Measurements from ENCODE around the gene HBEGF.

Gene HBEGF

DNA sequence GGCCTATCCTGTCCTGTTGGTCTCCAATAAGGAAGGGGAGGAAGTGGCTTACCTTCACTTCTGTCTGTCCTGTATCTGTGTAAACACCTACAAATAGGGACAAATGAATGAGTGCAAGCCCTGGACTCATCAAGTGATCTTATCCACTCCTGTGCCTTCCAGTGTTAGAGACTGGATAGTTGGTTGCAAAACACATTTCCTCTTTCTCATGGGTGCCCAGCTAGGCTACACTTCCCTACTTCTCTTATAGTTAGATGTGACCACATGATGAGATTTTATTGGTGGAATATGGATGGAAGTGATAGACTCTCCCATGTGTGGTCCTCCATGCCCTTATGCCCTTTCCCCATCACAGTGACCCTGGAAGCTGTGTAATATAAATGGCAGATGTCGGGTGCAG lies 26.6 kb downstream of the HBEGF start:
- Histone ChIP-seq H3K36me3 (ENCODE audit: insufficient read depth, low read length) (no peaks in the 10 kb centered on the region), H3K4me3 (ENCODE audit: low read length) (no peak overlapping the region), H3K9me3 (ENCODE audit: insufficient read depth, low read depth, low read length) (no peaks in the 10 kb centered on the region), H3K27me3 (ENCODE audit: insufficient read depth, low read length) (no peaks in the 10 kb centered on the region), H3K27ac (ENCODE audit: low read depth, low read length) (no peak overlapping the region), H3K9ac (ENCODE audit: low read depth, low read length) (no peak overlapping the region), H3K4me1 (ENCODE audit: insufficient read depth, low read length) (peaks cover 10% of the 10 kb centered on the region; the same call in 1 of the 2 replicates)
- 100% methylated on average over 1 of the region's 1 CpG for WGBS

DNA sequence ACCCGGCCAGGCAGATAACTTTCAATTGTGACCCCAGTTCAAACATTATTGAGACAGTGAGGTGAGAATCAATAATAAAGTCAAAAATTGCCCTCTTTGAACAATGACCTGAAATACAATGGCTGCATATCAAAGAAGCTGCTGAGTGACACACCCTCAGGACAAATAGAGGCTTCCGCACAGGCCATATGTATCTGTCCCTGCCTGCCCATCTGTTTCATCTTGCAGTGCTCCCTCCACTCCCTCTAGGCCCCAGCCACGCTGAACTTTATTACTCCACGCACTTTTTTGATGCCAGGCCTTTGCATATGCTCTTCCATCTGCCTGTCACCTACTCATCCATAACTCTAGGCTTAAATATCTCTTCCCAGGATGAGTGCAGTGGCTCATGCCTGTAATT lies 27.6 kb downstream of the HBEGF start:
- H3K4me3 ChIP-seq (ENCODE audit: low read length): no peak overlapping the region
- 94% methylated on average over 4 of the region's 4 CpGs for WGBS
- no peaks in the 10 kb centered on the region for H3K9me3 ChIP-seq (ENCODE audit: insufficient read depth, low read depth, low read length)
- no peaks in the 10 kb centered on the region for H3K27me3 ChIP-seq (ENCODE audit: insufficient read depth, low read length)
- peaks cover 10% of the 10 kb centered on the region; the same call in 1 of the 2 replicates for H3K4me1 ChIP-seq (ENCODE audit: insufficient read depth, low read length)
- H3K9ac ChIP-seq (ENCODE audit: low read depth, low read length): no peak overlapping the region
- no peaks in the 10 kb centered on the region for H3K36me3 ChIP-seq (ENCODE audit: insufficient read depth, low read length)
- no peak overlapping the region for H3K27ac ChIP-seq (ENCODE audit: low read depth, low read length)

DNA sequence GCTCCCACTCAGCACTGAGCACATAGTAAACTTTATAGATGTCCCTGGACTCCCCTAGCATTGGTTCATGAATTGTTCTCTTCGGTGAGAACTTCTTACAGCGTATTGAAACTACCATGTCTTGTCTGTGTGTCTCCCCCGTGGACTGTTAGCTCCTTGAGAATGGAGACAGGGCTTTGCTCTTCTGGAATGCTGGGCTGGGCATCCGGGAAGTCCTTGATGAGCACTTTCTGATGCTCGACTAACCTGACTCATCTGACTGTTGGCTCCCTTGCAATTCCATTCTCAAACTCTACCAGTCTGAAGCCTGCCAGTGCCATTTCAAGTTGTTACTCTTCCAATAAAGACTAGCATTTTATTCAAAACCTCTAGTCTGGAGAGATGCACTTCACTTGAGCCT lies 28.5 kb downstream of the HBEGF start:
- 81% methylated on average over 5 of the region's 5 CpGs for WGBS
- H3K9ac ChIP-seq (ENCODE audit: low read depth, low read length): no peak overlapping the region

DNA sequence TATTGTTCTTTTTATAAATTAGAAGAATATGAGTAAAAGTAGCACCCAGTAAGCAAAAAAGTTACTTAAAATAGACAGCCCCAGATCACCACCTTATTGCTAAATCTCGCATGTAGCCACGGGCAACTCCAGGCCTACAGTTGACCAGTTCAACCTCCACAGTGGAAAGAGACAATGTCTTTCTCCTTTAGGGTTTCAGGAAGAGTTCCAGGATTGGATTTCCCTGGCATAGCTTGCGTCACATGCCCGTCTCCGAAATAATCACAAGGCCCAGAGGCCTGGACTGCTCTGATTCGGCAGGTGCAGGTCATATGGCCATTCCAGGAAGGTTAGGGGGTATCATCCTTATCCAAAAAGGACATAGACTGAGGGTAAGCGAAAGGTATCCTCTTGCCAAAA lies 33.6 kb downstream of the HBEGF start:
- WGBS: 95% methylated on average over 7 of the region's 7 CpGs

More for the DNA sequence above, 28.5 kb downstream of the HBEGF start:
- H3K4me3 ChIP-seq (ENCODE audit: low read length): no peak overlapping the region
- H3K4me1 ChIP-seq (ENCODE audit: insufficient read depth, low read length): peaks cover 2% of the 10 kb centered on the region; the same call in 1 of the 2 replicates
- no peaks in the 10 kb centered on the region for H3K9me3 ChIP-seq (ENCODE audit: insufficient read depth, low read depth, low read length)
- no peaks in the 10 kb centered on the region for H3K36me3 ChIP-seq (ENCODE audit: insufficient read depth, low read length)
- no peak overlapping the region for H3K27ac ChIP-seq (ENCODE audit: low read depth, low read length)
- H3K27me3 ChIP-seq (ENCODE audit: insufficient read depth, low read length): no peaks in the 10 kb centered on the region

DNA sequence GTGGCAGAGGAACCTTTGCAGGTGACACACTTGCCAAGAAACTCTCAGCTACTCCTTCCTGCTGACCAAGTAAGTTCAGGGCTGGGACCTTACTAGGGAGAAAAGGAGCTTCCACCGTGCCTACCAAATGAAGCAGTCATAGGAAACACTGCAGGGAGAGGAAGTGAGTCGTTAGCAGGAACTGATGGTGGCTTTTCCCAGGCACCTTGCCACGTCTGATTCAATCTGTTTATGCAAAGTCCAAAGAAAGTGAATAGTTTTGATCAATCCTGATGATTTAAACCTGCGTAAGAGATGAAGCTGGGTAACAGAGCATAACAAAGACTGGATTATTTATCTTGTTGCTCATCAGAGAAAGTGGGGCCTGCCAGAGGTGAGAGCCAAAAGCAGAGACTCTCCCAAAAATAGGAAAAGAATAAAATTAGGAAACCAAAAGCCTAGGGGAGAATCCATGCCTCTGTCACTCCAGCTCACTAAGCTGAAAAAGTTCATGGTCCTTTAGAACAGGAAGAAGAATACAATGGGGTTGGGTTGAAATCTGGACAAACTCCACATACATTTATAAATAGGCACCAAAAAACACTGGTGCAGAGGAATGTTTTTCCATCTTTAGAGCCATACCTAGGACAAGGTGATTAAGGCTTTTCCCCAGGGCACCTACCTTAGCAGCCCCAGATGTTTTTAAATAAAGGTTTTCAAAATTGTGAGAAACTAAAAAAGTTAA lies 34.2 kb downstream of the HBEGF start:
- Histone ChIP-seq H3K9ac (ENCODE audit: low read depth, low read length) (peak overlapping the region; percentile 11; the same call in 1 of the 2 replicates), H3K4me1 (ENCODE audit: insufficient read depth, low read length) (peaks cover 14% of the 10 kb centered on the region; the same call in 1 of the 2 replicates), H3K9me3 (ENCODE audit: insufficient read depth, low read depth, low read length) (no peaks in the 10 kb centered on the region), H3K27me3 (ENCODE audit: insufficient read depth, low read length) (no peaks in the 10 kb centered on the region), H3K36me3 (ENCODE audit: insufficient read depth, low read length) (no peaks in the 10 kb centered on the region), H3K4me3 (ENCODE audit: low read length) (no peak overlapping the region), H3K27ac (ENCODE audit: low read depth, low read length) (no peak overlapping the region)
- 37% methylated on average over 4 of the region's 4 CpGs for WGBS

More for the DNA sequence above, 33.6 kb downstream of the HBEGF start:
- H3K4me3 ChIP-seq (ENCODE audit: low read length): no peak overlapping the region
- no peaks in the 10 kb centered on the region for H3K36me3 ChIP-seq (ENCODE audit: insufficient read depth, low read length)
- H3K27ac ChIP-seq (ENCODE audit: low read depth, low read length): no peak overlapping the region
- no peaks in the 10 kb centered on the region for H3K27me3 ChIP-seq (ENCODE audit: insufficient read depth, low read length)
- peaks cover 14% of the 10 kb centered on the region; the same call in 1 of the 2 replicates for H3K4me1 ChIP-seq (ENCODE audit: insufficient read depth, low read length)
- no peaks in the 10 kb centered on the region for H3K9me3 ChIP-seq (ENCODE audit: insufficient read depth, low read depth, low read length)
- no peak overlapping the region for H3K9ac ChIP-seq (ENCODE audit: low read depth, low read length)

DNA sequence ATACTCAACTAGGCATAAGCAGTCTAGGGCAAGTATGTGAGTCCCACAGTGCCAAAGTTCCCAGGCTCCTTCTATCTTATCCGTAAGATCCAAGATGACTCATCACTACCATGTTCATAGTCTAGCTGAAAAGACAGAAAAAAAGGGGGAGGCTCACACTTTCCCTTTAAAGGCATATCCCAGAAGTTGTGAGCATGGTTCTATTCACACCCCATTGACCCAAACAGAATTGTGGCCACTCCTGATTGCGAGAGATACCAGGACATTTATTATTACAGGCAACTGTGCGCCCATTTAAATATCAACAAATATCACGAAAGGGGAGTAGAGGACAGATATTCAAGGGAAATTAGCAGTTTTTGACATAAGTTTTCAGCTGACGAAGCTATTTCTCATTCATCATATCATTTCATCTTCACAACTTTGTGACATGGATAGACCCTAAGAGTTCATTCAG lies 35.4 kb downstream of the HBEGF start:
- Histone ChIP-seq H3K9ac (ENCODE audit: low read depth, low read length) (no peak overlapping the region), H3K27ac (ENCODE audit: low read depth, low read length) (no peak overlapping the region), H3K36me3 (ENCODE audit: insufficient read depth, low read length) (no peaks in the 10 kb centered on the region), H3K4me3 (ENCODE audit: low read length) (no peak overlapping the region), H3K9me3 (ENCODE audit: insufficient read depth, low read depth, low read length) (no peaks in the 10 kb centered on the region), H3K4me1 (ENCODE audit: insufficient read depth, low read length) (peaks cover 14% of the 10 kb centered on the region; the same call in 1 of the 2 replicates), H3K27me3 (ENCODE audit: insufficient read depth, low read length) (no peaks in the 10 kb centered on the region)
- WGBS: 91% methylated on average over 5 of the region's 5 CpGs

DNA sequence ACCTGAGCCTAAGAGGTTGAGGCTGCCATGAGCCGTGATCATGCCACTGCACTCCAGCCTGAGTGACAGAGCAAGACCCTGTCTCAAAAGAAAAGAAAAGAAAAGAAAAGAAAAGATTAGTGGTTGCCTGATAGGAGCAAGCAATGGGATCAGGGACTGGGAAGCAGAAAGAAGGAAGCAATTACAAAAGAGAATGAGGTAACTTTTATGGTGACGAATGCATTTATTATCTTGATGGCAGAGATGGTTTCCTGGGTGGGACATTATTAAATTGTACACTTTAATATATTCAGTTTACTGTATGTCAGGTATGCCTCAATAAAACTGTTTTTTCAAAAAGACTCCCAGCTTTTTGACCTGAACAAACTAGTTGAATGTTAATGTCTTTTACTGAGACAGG lies 36.0 kb downstream of the HBEGF start:
- Histone ChIP-seq H3K9ac (ENCODE audit: low read depth, low read length) (no peak overlapping the region), H3K27ac (ENCODE audit: low read depth, low read length) (no peak overlapping the region), H3K36me3 (ENCODE audit: insufficient read depth, low read length) (no peaks in the 10 kb centered on the region), H3K4me3 (ENCODE audit: low read length) (no peak overlapping the region), H3K9me3 (ENCODE audit: insufficient read depth, low read depth, low read length) (no peaks in the 10 kb centered on the region), H3K27me3 (ENCODE audit: insufficient read depth, low read length) (no peaks in the 10 kb centered on the region), H3K4me1 (ENCODE audit: insufficient read depth, low read length) (peaks cover 14% of the 10 kb centered on the region; the same call in 1 of the 2 replicates)
- WGBS: 89% methylated on average over 2 of the region's 2 CpGs

DNA sequence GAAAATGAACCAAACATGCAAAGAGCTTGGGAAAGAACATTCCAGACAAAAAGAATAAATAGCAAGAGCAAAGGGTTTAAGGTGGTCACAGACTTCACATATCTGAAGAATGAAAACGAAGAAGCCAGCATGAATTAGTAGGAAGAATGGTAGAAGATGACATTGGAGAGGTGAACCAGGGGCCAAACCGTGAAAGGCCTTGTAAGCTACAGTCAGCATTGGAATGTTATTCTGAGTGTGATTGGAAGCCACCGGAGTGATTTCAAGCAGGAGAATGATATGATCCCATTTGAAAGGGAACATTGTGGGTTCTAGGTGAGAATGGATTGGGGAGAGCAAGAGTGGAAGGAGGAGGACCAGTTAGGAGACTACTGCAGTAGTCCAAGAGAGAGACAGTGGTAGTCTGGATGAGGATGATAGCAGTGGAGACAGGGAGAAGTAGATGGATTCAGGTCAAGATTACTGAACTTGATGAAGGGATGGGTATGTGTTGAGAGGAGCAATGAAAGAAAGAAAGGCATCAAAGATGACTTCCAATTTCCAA lies 36.6 kb downstream of the HBEGF start:
- no peaks in the 10 kb centered on the region for H3K27me3 ChIP-seq (ENCODE audit: insufficient read depth, low read length)
- H3K9me3 ChIP-seq (ENCODE audit: insufficient read depth, low read depth, low read length): no peaks in the 10 kb centered on the region
- no peaks in the 10 kb centered on the region for H3K36me3 ChIP-seq (ENCODE audit: insufficient read depth, low read length)
- peaks cover 14% of the 10 kb centered on the region; the same call in 1 of the 2 replicates for H3K4me1 ChIP-seq (ENCODE audit: insufficient read depth, low read length)
- H3K9ac ChIP-seq (ENCODE audit: low read depth, low read length): no peak overlapping the region
- 91% methylated on average over 3 of the region's 3 CpGs for WGBS
- no peak overlapping the region for H3K4me3 ChIP-seq (ENCODE audit: low read length)
- no peak overlapping the region for H3K27ac ChIP-seq (ENCODE audit: low read depth, low read length)

DNA sequence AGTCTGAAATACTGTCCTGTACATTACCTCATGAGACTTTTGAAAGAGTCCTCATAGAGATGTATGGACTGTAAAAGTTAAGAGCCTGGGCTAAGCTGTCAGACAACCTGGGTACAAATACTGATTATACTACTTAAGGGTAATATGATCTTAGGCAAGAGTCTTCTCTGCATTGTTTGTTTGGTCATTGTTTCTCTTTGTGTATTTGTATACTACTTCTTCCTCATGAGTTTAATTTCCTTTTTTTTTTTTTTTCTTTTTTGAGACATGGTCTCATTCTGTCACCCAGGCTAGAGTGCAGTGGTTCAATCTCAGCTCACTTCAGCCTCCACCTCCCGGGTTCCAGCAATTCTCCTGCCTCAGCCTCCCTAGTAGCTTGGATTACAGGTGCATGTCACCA lies 40.9 kb downstream of the HBEGF start:
- no peak overlapping the region for H3K4me3 ChIP-seq (ENCODE audit: low read length)
- no peaks in the 10 kb centered on the region for H3K9me3 ChIP-seq (ENCODE audit: insufficient read depth, low read depth, low read length)
- H3K9ac ChIP-seq (ENCODE audit: low read depth, low read length): no peak overlapping the region
- no peaks in the 10 kb centered on the region for H3K27me3 ChIP-seq (ENCODE audit: insufficient read depth, low read length)
- H3K4me1 ChIP-seq (ENCODE audit: insufficient read depth, low read length): peaks cover 3% of the 10 kb centered on the region; the same call in 1 of the 2 replicates
- WGBS: 82% methylated on average over 1 of the region's 1 CpG
- peaks cover 3% of the 10 kb centered on the region for H3K36me3 ChIP-seq (ENCODE audit: insufficient read depth, low read length)
- H3K27ac ChIP-seq (ENCODE audit: low read depth, low read length): no peak overlapping the region

DNA sequence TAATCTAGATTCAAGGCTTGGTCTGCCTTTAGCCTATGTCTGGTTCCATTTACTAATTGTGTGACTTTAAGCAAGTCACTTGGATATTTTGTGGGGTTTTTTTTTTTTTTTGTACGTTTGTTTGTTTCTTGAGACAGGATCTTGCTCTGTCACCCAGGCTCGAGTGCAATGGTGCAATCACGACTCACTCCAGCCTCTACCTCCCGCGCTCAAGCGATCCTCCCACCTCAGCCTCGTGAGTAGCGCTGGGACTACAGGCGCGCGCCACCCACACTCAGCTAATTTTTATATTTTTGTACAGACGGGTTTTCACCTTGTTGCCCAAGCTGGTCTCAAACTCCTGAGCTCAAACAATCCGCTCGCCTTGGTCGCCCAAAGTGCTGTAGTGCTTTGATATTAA lies 42.4 kb downstream of the HBEGF start:
- Histone ChIP-seq H3K9me3 (ENCODE audit: insufficient read depth, low read depth, low read length) (no peaks in the 10 kb centered on the region), H3K27me3 (ENCODE audit: insufficient read depth, low read length) (no peaks in the 10 kb centered on the region), H3K27ac (ENCODE audit: low read depth, low read length) (no peak overlapping the region), H3K4me3 (ENCODE audit: low read length) (no peak overlapping the region; the same call in 1 of the 2 replicates), H3K9ac (ENCODE audit: low read depth, low read length) (no peak overlapping the region), H3K4me1 (ENCODE audit: insufficient read depth, low read length) (peaks cover 2% of the 10 kb centered on the region; the same call in 1 of the 2 replicates), H3K36me3 (ENCODE audit: insufficient read depth, low read length) (peaks cover 17% of the 10 kb centered on the region)
- 95% methylated on average over 15 of the region's 15 CpGs for WGBS

DNA sequence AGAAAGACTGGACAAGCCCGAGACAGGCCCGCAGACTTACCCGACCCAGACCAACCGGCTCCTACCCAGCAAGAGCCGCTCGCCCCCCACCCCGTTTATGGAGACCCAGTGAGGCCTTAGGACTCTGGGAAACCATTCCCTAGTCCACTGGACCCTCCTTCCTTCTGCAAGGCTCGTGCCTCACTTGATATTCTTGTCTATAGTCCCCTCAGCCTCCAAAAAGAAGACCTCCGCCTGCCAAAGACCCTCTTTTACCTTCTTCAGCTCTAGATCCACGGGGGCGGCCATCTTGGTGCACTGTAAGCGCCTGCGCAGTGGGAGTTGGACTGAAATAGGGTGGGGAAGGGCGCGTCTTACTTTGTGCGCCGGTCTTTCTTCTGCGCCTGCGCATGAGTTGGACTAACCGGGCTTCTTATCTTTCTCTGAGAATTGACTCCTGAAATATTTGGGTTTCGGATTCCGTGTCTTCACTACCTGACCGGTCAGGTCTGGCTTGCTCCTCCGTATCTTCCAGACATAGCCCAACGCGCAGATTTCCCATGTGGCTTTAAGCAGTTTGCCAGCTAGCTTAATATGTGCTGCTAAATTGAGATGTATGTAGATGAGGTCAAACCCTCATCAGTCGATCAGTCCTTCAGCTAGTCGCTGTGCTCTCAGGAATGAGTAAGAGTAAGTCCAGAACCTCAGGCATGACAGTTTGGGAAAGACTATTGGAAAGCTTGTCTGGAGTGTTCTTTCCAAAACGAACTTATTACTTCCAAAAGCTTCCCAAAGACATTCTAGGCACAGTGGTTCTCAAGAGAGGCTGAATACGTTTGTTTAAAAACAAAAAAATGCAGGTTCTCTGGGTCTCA lies 43.4 kb downstream of the HBEGF start, which contains the start of gene PFDN1:
Gene PFDN1, minus strand, starts transcription at position 316 of the 854 bp plus-strand sequence. Its CDS starts 28 bp downstream, at position 288.
- peaks cover 6% of the 10 kb centered on the region; the same call in 1 of the 2 replicates for H3K4me1 ChIP-seq (ENCODE audit: insufficient read depth, low read length)
- WGBS: 3% methylated on average over 30 of the region's 30 CpGs
- no peaks in the 10 kb centered on the region for H3K9me3 ChIP-seq (ENCODE audit: insufficient read depth, low read depth, low read length)
- H3K4me3 ChIP-seq (ENCODE audit: low read length): peak within 1 kb of the TSS; percentile 79
- H3K36me3 ChIP-seq (ENCODE audit: insufficient read depth, low read length): peaks cover 23% of the 10 kb centered on the region
- H3K9ac ChIP-seq (ENCODE audit: low read depth, low read length): peak within 1 kb of the TSS; percentile 91
- H3K27me3 ChIP-seq (ENCODE audit: insufficient read depth, low read length): no peaks in the 10 kb centered on the region
- H3K27ac ChIP-seq (ENCODE audit: low read depth, low read length): peak within 1 kb of the TSS; percentile 85

All from HUES64 (cell line).